Measurements from ENCODE around the gene TSEN54. TPM values are rescaled to one million over a fixed set of nuclear protein-coding genes. Genes with fewer than 3 reads are reported as not detected.

Gene TSEN54
- total and polyA plus RNA-seq, 4 donors, result 9.1 to 15.1 (median 12.3) TPM

DNA sequence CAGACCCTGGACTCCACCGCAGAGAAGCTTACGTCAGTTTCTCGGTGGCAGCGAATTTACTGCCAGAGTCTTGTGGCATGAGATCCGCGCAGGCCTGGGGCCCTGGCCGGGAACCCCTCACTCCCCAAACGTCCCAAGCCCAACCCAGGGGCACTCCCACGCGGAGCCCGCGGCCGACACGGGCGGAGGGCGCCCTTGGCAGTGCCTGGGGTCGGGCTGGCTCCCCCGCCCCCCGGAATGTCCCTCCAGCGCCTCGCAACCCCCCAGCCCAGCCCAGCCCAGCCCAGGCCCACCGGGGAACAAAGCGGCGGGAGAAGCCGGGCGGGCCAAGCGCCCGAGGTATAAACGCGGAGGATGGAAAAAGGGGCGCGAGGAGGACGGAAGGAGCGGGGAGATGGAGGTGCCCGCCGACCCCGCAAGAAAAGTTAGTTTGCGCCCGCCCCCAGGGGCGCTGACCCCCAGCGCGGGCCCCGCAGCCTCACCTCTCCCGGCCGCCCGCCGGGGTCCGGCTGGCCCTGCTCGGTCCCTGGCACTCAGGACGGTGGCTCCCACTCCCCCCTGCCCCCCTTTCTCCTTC, 1.3 kb upstream of the TSEN54 start (continued):
- TF ChIP-seq, protein P1, sequence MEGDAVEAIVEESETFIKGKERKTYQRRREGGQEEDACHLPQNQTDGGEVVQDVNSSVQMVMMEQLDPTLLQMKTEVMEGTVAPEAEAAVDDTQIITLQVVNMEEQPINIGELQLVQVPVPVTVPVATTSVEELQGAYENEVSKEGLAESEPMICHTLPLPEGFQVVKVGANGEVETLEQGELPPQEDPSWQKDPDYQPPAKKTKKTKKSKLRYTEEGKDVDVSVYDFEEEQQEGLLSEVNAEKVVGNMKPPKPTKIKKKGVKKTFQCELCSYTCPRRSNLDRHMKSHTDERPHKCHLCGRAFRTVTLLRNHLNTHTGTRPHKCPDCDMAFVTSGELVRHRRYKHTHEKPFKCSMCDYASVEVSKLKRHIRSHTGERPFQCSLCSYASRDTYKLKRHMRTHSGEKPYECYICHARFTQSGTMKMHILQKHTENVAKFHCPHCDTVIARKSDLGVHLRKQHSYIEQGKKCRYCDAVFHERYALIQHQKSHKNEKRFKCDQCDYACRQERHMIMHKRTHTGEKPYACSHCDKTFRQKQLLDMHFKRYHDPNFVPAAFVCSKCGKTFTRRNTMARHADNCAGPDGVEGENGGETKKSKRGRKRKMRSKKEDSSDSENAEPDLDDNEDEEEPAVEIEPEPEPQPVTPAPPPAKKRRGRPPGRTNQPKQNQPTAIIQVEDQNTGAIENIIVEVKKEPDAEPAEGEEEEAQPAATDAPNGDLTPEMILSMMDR (IDR thresholded peaks at IDR 0.05; ENCODE audit: low read depth, low read length, missing input control), result no peak
- no peak for TF ChIP-seq RXRA (IDR thresholded peaks at IDR 0.05)
- TF ChIP-seq EGR1 (IDR thresholded peaks at IDR 0.05; ENCODE audit: low read depth in 2 of 2), result no peak
- no peak for TF ChIP-seq RAD21 (IDR thresholded peaks at IDR 0.05)
- no peak for TF ChIP-seq YY1 (IDR thresholded peaks at IDR 0.05)

DNA sequence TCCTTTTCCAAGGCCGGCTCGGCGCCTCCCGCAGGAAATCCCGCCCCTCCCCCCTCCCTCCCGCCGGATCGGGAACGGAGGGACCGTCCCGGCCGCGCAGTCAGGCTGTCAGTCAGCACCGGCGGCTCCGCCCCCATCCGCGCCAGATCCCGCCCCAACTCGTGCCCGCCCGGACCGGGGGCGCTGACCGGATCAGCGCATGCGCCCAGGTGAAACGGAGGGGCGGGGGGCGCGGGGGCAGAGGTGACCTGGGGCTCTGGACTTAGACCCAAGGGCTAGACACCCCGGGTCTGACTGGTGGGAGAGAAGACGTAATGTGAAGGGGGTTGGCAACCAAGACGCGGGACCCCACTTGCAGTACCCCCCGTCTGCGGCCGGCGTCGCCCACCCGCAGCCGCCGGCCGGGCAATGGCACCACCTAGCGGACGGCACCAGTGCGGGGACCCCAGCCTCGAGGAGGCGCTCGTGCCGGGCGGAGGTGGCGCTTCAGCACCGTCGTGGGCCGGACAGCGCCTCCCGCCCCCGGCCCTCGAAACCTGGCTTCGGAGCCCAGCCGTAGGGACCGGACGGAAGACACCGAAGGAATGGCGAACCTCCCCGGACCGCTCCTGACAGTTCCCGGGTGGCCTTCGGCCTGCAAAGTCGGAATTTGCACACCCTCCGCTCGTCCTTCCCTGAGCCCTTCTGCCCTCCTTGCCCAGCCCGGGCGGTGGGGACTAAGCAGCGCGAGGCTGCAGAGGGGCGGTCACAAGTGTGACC, 653 bp upstream of the TSEN54 start, which contains the start of gene CASKIN2:
Gene CASKIN2 (minus strand): TSS at position 42 of the 759 bp plus-strand sequence. CDS start 1,733 bp downstream, outside the sequence.
- Histone ChIP-seq H3K9me3 (ENCODE audit: control insufficient read depth in 4 of 4, low read length in 3 of 4) (no peaks in the 10 kb centered on the region), H3K27ac (ENCODE audit: low read depth in 1 of 2, low read length in 2 of 2) (peak within 1 kb of the TSS; percentile 63 to 88), H3K4me3 (ENCODE audit: low read depth in 1 of 3, low read length in 3 of 3) (peak within 1 kb of the TSS; percentile 81 to 89 (median 84)), H3K9ac (ENCODE audit: low read depth in 1 of 2, low read length in 2 of 2) (peak within 1 kb of the TSS; percentile 61 to 65), H3K27me3 (ENCODE audit: control insufficient read depth in 4 of 4, insufficient read depth in 4 of 4, low read length in 3 of 4) (no peaks in the 10 kb centered on the region), H3K4me1 (ENCODE audit: control insufficient read depth in 4 of 4, insufficient read depth in 4 of 4, low read length in 3 of 4) (peaks cover 8 to 59% (median 49%) of the 10 kb centered on the region in 4 donors), H3K36me3 (ENCODE audit: control insufficient read depth in 4 of 4, insufficient read depth in 3 of 4, low read depth in 1 of 4, low read length in 3 of 4) (no peaks in the 10 kb centered on the region)
- WGBS, result under 1% methylated on average over 78 of the region's 78 CpGs
- TF ChIP-seq FOXA1 (IDR thresholded peaks at IDR 0.05) (no peak), EGR1 (IDR thresholded peaks at IDR 0.05; ENCODE audit: low read depth in 2 of 2) (peak in 1 of 2 donors; percentile 57), YY1 (IDR thresholded peaks at IDR 0.05) (no peak), RXRA (IDR thresholded peaks at IDR 0.05) (no peak), NR2F2 (IDR thresholded peaks at IDR 0.05) (no peak), HNF4G (IDR thresholded peaks at IDR 0.05) (no peak), RAD21 (IDR thresholded peaks at IDR 0.05) (peak; percentile 77 to 79), HNF4A (conservative IDR thresholded peaks at IDR 0.05) (peak in 1 of 2 donors; percentile 16), GABPA (IDR thresholded peaks at IDR 0.05 in 1 of 2, conservative IDR thresholded peaks at IDR 0.05 in 1 of 2) (peak in 1 of 2 donors; percentile 60), JUND (IDR thresholded peaks at IDR 0.05) (no peak), TAF1 (conservative IDR thresholded peaks at IDR 0.05) (no peak), FOXA2 (IDR thresholded peaks at IDR 0.05) (no peak), SP1 (IDR thresholded peaks at IDR 0.05) (no peak)
- TF ChIP-seq, protein P2, sequence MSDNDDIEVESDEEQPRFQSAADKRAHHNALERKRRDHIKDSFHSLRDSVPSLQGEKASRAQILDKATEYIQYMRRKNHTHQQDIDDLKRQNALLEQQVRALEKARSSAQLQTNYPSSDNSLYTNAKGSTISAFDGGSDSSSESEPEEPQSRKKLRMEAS (IDR thresholded peaks at IDR 0.05), result no peak
- TF ChIP-seq, protein P3, sequence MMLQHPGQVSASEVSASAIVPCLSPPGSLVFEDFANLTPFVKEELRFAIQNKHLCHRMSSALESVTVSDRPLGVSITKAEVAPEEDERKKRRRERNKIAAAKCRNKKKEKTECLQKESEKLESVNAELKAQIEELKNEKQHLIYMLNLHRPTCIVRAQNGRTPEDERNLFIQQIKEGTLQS (IDR thresholded peaks at IDR 0.05), result no peak
- TF ChIP-seq, protein P1 (IDR thresholded peaks at IDR 0.05; ENCODE audit: low read depth, low read length, missing input control), result peak; percentile 88
- TF ChIP-seq, protein P4, sequence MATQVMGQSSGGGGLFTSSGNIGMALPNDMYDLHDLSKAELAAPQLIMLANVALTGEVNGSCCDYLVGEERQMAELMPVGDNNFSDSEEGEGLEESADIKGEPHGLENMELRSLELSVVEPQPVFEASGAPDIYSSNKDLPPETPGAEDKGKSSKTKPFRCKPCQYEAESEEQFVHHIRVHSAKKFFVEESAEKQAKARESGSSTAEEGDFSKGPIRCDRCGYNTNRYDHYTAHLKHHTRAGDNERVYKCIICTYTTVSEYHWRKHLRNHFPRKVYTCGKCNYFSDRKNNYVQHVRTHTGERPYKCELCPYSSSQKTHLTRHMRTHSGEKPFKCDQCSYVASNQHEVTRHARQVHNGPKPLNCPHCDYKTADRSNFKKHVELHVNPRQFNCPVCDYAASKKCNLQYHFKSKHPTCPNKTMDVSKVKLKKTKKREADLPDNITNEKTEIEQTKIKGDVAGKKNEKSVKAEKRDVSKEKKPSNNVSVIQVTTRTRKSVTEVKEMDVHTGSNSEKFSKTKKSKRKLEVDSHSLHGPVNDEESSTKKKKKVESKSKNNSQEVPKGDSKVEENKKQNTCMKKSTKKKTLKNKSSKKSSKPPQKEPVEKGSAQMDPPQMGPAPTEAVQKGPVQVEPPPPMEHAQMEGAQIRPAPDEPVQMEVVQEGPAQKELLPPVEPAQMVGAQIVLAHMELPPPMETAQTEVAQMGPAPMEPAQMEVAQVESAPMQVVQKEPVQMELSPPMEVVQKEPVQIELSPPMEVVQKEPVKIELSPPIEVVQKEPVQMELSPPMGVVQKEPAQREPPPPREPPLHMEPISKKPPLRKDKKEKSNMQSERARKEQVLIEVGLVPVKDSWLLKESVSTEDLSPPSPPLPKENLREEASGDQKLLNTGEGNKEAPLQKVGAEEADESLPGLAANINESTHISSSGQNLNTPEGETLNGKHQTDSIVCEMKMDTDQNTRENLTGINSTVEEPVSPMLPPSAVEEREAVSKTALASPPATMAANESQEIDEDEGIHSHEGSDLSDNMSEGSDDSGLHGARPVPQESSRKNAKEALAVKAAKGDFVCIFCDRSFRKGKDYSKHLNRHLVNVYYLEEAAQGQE (IDR thresholded peaks at IDR 0.05), result peak; percentile 99
- TF ChIP-seq, protein P5, sequence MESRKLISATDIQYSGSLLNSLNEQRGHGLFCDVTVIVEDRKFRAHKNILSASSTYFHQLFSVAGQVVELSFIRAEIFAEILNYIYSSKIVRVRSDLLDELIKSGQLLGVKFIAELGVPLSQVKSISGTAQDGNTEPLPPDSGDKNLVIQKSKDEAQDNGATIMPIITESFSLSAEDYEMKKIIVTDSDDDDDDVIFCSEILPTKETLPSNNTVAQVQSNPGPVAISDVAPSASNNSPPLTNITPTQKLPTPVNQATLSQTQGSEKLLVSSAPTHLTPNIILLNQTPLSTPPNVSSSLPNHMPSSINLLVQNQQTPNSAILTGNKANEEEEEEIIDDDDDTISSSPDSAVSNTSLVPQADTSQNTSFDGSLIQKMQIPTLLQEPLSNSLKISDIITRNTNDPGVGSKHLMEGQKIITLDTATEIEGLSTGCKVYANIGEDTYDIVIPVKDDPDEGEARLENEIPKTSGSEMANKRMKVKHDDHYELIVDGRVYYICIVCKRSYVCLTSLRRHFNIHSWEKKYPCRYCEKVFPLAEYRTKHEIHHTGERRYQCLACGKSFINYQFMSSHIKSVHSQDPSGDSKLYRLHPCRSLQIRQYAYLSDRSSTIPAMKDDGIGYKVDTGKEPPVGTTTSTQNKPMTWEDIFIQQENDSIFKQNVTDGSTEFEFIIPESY (IDR thresholded peaks at IDR 0.05), result no peak
- peak; percentile 89 for DNase-seq (ENCODE audit: low spot score)
